HTERT RPE-1 (cell line): ENCODE data around the gene MUC5B.
"Not testable (repeated sequence)": the region's sequence is repeated elsewhere in the genome, so short reads cannot be mapped to it uniquely, and the experiment has no call there.

Source experiments
- in situ Hi-C: fragments of 300-500 bp; cut with MboI; formaldehyde crosslinking; loops from 4 replicates; pipeline ENCODE4 v1.14.3; 2020; ENCODE audit warnings: low sequenced_read_pairs

MUC5B gene

GRCh38 chr11:1231396-1232020 lies 8.6 kb downstream of the MUC5B start:
- in situ Hi-C loops: no loop called here

- in situ Hi-C loops: no loop called here
These were observed 9.4 kb downstream of the MUC5B start for GRCh38 chr11:1232021-1232882.

DNA sequence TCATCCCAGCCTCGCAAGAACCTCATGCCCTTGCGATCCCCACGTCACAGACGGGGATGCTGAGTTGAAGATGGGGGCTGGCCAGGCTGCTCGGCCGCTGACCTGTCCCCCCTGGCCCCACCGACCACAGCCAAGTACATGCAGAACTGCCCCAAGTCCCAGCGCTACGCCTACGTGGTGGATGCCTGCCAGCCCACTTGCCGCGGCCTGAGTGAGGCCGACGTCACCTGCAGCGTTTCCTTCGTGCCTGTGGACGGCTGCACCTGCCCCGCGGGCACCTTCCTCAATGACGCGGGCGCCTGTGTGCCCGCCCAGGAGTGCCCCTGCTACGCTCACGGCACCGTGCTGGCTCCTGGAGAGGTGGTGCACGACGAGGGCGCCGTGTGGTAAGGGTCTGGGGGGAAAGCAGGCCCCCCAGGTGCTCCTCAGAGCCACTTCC lies 10.0 kb downstream of the MUC5B start:
- in situ Hi-C loops: no loop called here

DNA sequence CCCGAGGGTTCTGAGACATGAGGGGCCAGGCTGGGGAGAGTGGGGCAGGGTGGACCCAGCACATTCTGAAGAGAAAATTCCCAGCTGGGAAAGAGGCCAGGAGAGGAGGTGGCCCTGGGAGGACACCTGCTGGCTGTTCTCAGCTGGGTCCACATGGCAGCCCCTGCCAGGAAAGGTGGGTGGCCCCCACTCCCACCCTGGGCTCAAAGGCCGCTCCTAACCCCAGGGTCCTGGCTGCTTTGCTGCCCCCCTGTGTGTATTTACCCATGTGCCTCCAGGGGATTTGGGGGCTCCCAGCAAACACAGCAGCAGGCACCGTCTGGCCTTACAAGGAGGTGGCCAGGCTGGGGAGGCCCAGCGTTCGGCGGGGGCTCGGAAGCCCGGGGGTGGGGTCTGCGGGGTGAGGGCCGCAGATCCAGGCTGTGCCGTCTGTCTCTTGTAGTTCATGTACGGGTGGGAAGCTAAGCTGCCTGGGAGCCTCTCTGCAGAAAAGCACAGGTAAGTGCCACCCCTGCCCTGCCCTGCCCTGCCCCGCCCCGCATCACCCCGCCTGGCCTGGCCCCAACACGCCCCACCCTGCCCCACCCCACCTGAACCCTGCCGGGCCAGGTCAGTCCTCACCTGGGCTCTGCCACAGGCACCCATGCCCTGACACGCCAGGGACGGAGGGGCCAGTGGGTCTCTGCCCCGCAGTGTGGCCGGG lies 10.6 kb downstream of the MUC5B start:
- in situ Hi-C loops: no loop called here

GRCh38 chr11:1234054-1234720 lies 11.3 kb downstream of the MUC5B start:
- in situ Hi-C loops: no loop called here

GRCh38 chr11:1234771-1235305 lies 12.0 kb downstream of the MUC5B start:
- in situ Hi-C loops: no loop called here

DNA sequence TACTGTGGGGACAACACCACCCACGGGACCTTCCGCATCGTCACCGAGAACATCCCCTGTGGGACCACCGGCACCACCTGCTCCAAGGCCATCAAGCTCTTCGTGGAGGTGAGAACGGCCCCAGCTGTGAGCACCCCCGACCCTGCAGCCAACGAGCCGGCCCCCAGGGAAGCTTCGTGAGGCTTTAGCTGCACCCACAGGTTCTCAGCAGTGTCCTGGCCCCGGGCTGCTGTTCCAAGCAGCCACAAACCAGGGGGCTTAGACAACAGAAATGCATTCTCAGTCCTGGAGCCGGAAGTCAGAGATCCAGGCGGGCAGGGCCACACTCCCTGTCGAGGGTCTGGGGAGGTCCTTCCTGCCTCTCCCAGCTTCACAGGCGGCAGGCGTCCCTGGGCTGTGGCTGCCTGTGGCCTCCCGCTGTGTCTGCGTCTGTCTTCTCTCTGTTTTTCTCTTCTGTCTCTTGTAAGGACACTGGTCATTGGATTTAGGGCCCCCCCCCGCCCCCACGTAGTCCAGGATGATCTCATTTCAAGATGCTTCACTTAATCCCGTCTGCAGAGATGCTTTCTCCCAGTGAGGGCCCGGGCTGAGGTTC lies 12.5 kb downstream of the MUC5B start:
- in situ Hi-C loops: no loop called here

- in situ Hi-C loops: no loop called here
These were observed 13.0 kb downstream of the MUC5B start for GRCh38 chr11:1235901-1236315.

DNA sequence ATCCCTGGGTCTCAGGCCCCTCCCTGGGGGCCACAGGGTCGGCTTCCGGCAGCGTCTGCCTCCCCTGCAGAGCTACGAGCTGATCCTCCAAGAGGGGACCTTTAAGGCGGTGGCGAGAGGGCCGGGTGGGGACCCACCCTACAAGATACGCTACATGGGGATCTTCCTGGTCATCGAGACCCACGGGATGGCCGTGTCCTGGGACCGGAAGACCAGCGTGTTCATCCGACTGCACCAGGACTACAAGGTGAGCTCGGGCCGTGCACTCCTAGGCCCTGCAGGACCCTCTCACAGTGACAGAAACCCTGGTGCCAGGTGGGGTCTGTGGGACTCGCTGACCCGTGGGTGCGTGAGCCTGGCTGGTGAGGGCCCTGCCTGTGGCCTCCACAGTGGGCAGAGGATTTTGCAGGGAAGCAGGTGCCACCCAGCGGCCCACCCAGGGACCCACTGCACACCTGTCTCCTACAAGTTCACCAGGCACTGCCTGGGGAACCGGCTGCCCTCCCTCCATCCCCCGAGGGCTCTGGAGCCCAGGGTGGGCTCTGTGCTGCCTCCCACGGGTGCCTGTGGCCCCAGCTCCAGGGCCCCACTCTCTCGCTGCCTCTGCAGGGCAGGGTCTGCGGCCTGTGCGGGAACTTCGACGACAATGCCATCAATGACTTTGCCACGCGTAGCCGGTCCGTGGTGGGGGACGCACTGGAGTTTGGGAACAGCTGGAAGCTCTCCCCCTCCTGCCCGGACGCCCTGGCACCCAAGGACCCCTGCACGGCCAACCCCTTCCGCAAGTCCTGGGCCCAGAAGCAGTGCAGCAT lies 13.7 kb downstream of the MUC5B start:
- in situ Hi-C loops: no loop called here

DNA sequence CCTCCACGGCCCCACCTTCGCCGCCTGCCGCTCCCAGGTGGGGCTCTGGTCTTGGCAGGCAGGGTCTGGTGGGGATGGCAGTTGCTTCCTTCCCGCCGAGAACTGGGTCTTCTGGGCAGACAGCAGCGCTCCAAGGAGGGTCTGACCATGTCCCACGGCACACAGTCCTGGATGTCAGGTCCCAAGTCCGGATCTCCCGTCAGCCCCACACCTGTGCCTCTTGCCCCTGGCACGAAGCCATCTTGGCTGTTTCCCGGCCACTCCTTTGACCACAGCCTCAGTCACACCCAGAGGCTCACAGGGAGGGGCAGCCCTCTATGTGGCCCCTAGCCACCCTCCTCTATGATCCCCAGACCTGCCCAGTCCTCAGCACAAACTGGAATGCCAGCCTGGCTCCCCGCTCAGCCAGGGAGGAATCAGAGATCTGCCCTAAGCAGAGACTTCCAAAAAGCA lies 14.3 kb downstream of the MUC5B start:
- in situ Hi-C loops: no loop called here

DNA sequence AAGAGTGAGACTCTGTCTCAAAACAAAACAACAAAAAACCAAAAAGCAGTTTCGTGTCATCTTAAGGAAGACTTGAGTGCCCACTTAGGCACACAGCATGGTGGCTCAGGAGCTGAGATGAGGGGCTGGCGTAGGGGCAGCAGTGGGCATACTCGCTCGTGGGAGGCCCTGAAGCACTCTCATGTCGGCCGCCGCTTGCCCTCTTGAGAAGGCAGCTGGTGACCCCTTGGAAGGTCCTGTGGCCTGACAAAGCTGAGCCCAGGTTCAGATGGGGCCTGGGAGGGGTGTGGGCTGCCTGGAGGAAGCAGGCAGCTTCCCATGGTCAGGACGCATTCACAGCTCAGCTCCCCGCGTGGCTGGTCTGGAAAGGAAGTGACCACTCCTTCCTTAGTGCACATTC lies 15.0 kb downstream of the MUC5B start:
- in situ Hi-C loops: no loop called here

DNA sequence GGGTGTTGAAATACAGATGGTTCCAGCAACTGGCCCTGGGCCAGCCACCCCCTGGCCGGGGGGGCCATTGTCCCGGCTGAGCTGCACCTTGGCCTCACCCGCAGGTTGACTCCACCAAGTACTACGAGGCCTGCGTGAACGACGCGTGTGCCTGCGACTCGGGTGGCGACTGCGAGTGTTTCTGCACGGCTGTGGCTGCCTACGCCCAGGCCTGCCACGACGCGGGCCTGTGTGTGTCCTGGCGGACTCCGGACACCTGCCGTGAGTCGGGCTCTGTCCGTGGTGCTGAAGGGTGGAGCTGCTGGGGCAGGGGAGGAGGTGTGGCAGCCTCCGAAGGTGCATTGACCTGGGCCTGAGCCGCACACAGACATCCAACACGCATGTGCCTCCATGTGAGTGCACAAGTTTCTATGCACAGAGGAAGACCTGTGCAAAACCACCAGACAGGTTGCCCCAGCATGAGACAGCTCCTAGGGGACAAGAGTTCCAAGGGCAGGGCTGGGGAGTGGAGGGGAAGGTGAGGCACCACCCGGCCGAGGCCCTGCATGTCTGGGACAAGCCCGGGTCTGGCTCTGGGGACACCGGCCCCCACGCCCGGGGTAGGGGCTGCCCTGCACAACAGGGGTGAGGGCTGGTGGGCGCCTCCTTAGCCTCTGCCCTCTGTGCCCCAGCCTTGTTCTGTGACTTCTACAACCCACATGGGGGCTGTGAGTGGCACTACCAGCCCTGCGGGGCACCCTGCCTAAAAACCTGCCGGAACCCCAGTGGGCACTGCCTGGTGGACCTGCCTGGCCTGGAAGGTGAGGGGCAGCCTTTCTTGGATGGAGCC lies 16.1 kb downstream of the MUC5B start:
- in situ Hi-C loops: no loop called here

DNA sequence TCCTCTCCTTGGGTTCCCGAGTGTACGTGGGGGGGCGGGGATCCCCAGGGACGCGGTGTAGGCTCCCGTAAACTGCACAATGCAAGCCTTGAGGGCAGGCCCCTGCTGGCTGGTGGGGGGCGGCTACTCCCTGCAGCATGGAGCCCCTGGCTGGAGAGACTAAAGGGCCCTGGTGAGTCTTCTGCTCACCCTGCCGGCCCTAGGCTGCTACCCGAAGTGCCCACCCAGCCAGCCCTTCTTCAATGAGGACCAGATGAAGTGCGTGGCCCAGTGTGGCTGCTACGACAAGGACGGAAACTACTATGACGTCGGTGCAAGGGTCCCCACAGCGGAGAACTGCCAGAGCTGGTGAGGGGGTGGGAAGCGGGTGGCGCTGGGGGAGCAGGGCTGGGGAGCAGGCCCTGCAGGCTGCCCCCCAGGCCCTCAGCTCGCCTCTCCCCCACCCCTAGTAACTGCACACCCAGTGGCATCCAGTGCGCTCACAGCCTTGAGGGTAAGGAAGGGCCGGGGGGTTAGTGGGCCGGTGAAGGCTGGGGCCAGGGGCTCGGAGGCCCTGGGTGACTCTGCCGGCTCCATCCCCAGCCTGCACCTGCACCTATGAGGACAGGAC lies 16.8 kb downstream of the MUC5B start:
- in situ Hi-C loops: no loop called here

DNA sequence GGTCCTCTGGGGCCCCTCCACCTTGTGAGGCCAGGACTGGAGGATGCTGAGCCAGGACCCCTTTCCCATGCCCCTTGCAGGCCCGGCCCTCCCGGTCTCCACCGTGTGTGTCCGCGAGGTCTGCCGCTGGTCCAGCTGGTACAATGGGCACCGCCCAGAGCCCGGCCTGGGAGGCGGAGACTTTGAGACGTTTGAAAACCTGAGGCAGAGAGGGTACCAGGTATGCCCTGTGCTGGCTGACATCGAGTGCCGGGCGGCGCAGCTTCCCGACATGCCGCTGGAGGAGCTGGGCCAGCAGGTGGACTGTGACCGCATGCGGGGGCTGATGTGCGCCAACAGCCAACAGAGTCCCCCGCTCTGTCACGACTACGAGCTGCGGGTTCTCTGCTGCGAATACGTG lies 17.9 kb downstream of the MUC5B start:
- in situ Hi-C loops: no loop called here

DNA sequence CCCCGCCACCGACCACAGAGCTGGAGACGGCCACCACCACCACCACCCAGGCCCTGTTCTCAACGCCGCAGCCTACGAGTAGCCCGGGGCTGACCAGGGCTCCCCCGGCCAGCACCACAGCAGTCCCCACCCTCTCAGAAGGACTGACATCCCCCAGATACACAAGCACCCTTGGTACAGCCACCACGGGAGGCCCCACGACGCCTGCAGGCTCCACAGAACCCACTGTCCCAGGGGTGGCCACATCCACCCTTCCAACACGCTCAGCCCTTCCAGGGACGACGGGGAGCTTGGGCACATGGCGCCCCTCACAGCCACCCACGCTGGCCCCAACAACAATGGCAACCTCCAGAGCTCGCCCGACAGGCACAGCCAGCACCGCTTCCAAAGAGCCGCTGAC lies 18.8 kb downstream of the MUC5B start:
- in situ Hi-C loops: no loop called here

GRCh38 chr11:1242289-1242688 lies 19.4 kb downstream of the MUC5B start:
- in situ Hi-C loops: no loop called here

DNA sequence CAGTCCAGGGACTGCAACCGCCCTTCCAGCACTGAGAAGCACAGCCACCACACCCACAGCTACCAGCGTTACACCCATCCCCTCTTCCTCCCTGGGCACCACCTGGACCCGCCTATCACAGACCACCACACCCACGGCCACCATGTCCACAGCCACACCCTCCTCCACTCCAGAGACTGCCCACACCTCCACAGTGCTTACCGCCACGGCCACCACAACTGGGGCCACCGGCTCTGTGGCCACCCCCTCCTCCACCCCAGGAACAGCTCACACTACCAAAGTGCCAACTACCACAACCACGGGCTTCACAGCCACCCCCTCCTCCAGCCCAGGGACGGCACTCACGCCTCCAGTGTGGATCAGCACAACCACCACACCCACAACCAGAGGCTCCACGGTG lies 19.9 kb downstream of the MUC5B start:
- in situ Hi-C loops: not testable (repeated sequence)

- in situ Hi-C loops: not testable (repeated sequence)
These were observed 20.7 kb downstream of the MUC5B start for GRCh38 chr11:1243521-1243920.
